Medulla oblongata (tissue), 1 donor: ENCODE results near the gene DEPDC5.
"Not testable (repeated sequence)": the region's sequence is repeated elsewhere in the genome, so short reads cannot be mapped to it uniquely, and the experiment has no call there.

Experiments
- DNase-seq: peaks from one replicate; pipeline ENCODE4 v3.0.0-alpha.2; 2015; ENCODE audit errors: extremely low spot score

DEPDC5 gene

GRCh38 chr22:31815383-31815814 lies 61.6 kb downstream of the DEPDC5 start:
- DNase-seq, result not testable (repeated sequence)

- no peak for DNase-seq
Measured at GRCh38 chr22:31816750-31817149, 62.9 kb downstream of the DEPDC5 start.

GRCh38 chr22:31818481-31819392 lies 64.9 kb downstream of the DEPDC5 start:
- DNase-seq, result no peak

GRCh38 chr22:31820655-31821054 lies 66.8 kb downstream of the DEPDC5 start:
- DNase-seq, result no peak

- DNase-seq, result no peak
Measured at GRCh38 chr22:31821572-31821971, 67.8 kb downstream of the DEPDC5 start.

GRCh38 chr22:31822523-31822922 lies 68.7 kb downstream of the DEPDC5 start:
- no peak for DNase-seq

- DNase-seq, result no peak
Measured at GRCh38 chr22:31825513-31825912, 71.7 kb downstream of the DEPDC5 start.

- peak; percentile 52 for DNase-seq
Measured at GRCh38 chr22:31826443-31826842, 72.6 kb downstream of the DEPDC5 start.

- no peak for DNase-seq
Measured at GRCh38 chr22:31828739-31829138, 74.9 kb downstream of the DEPDC5 start.

- DNase-seq, result no peak
Measured at GRCh38 chr22:31829505-31829904, 75.7 kb downstream of the DEPDC5 start.

- no peak for DNase-seq
Measured at GRCh38 chr22:31830721-31831070, 76.9 kb downstream of the DEPDC5 start.

GRCh38 chr22:31833930-31834329 lies 80.1 kb downstream of the DEPDC5 start:
- no peak for DNase-seq

GRCh38 chr22:31836010-31836409 lies 82.2 kb downstream of the DEPDC5 start:
- DNase-seq, result peak; percentile 8

- no peak for DNase-seq
Measured at GRCh38 chr22:31838917-31839316, 85.1 kb downstream of the DEPDC5 start.

- DNase-seq, result no peak
Measured at GRCh38 chr22:31839986-31840385, 86.2 kb downstream of the DEPDC5 start.

GRCh38 chr22:31840585-31840984 lies 86.8 kb downstream of the DEPDC5 start:
- peak; percentile 12 for DNase-seq

GRCh38 chr22:31841078-31841827 lies 87.4 kb downstream of the DEPDC5 start:
- peak; percentile 34 for DNase-seq

GRCh38 chr22:31843526-31843925 lies 89.7 kb downstream of the DEPDC5 start:
- no peak for DNase-seq

GRCh38 chr22:31844941-31845340 lies 91.1 kb downstream of the DEPDC5 start:
- no peak for DNase-seq

GRCh38 chr22:31846161-31847115 lies 92.6 kb downstream of the DEPDC5 start:
- DNase-seq, result peak; percentile 14

- DNase-seq, result no peak
Measured at GRCh38 chr22:31848411-31848810, 94.6 kb downstream of the DEPDC5 start.

GRCh38 chr22:31850135-31850534 lies 96.3 kb downstream of the DEPDC5 start:
- DNase-seq, result no peak
